CD8-positive, alpha-beta memory T cell (primary cell): ENCODE measurements around the gene CREB3L1. TPM values are rescaled to one million over a fixed set of nuclear protein-coding genes. Genes with fewer than 3 reads are reported as not detected.

ENCODE experiments used
- CTCF ChIA-PET: fragments of 350-600 bp; sonication (Branson Sonifier 250); formaldehyde crosslinking; loops from one replicate; lab custom pipeline; 2021; ENCODE audit warnings: antibody characterized with exemption; lab: Charles Lee
- POLR2A ChIA-PET: fragments of 350-600 bp; sonication (Branson Sonifier 250); formaldehyde crosslinking; loops from one replicate; lab custom pipeline; 2021; ENCODE audit warnings: antibody characterized with exemption; lab: Charles Lee
- DNase-seq, 5 donors: peaks; one replicate each; pipeline versions ENCODE4 v3.0.0 to v3.0.0-alpha.2; 2020 to 2022; ENCODE audit warnings: mixed read lengths in 1 of 5
- H3K27ac ChIP-seq: one replicate; pipeline ENCODE4 v1.7.0; 2013; ENCODE audit warnings: low read depth, mild to moderate bottlenecking, low read length, moderate library complexity
- H3K27me3 ChIP-seq: 2 replicates; pipeline ENCODE4 v1.7.0; 2013; ENCODE audit warnings: low read length, mild to moderate bottlenecking; ENCODE audit not compliant: insufficient read depth, poor library complexity, severe bottlenecking
- H3K36me3 ChIP-seq: 2 replicates; pipeline ENCODE4 v1.7.0; 2013; ENCODE audit warnings: mild to moderate bottlenecking, low read length, moderate library complexity; ENCODE audit not compliant: insufficient read depth
- H3K4me1 ChIP-seq: 2 replicates; pipeline ENCODE4 v1.7.0; 2013; ENCODE audit warnings: mild to moderate bottlenecking, low read length, moderate library complexity; ENCODE audit not compliant: insufficient read depth
- H3K4me3 ChIP-seq: 2 replicates; pipeline ENCODE4 v1.7.0; 2013; ENCODE audit warnings: mild to moderate bottlenecking, low read length
- H3K9me3 ChIP-seq: 2 replicates; pipeline ENCODE4 v1.7.0; 2013; ENCODE audit warnings: mild to moderate bottlenecking, low read length
- H3K27ac Mint-ChIP-seq, 8 donors: one replicate each; pipeline ENCODE4 v1.8.0; 2020 to 2021; ENCODE audit warnings: mixed read lengths in 8 of 8, mild to moderate bottlenecking in 6 of 8, inconsistent platforms in 3 of 8, moderate library complexity in 3 of 8
- H3K27me3 Mint-ChIP-seq, 2 donors: one replicate each; pipeline ENCODE4 v1.8.0; 2020 to 2021; ENCODE audit warnings: mixed read lengths in 2 of 2, mild to moderate bottlenecking in 1 of 2, moderate library complexity in 1 of 2
- H3K36me3 Mint-ChIP-seq, 3 donors: one replicate each; pipeline ENCODE4 v1.8.0; 2020 to 2021; ENCODE audit warnings: mixed read lengths in 3 of 3, inconsistent platforms in 1 of 3, mild to moderate bottlenecking in 1 of 3
- H3K4me1 Mint-ChIP-seq, 3 donors: one replicate each; pipeline ENCODE4 v1.8.0; 2020 to 2021; ENCODE audit warnings: mixed read lengths in 3 of 3, inconsistent platforms in 1 of 3, mild to moderate bottlenecking in 1 of 3
- H3K4me3 Mint-ChIP-seq, 7 donors: one replicate each; pipeline ENCODE4 v1.8.0; 2020 to 2021; ENCODE audit warnings: mixed read lengths in 7 of 7, mild to moderate bottlenecking in 6 of 7, moderate library complexity in 4 of 7, inconsistent platforms in 2 of 7
- H3K9me3 Mint-ChIP-seq, 5 donors: one replicate each; pipeline ENCODE4 v1.8.0; 2020 to 2022; ENCODE audit warnings: mixed read lengths in 5 of 5, mild to moderate bottlenecking in 3 of 5, moderate library complexity in 2 of 5, inconsistent platforms in 1 of 5
- polyA plus RNA-seq: library from polyadenylated mRNA; unstranded; fragments of 300-500 nt; fragmentation: Illumina TruSeq; gene quantifications from one replicate; pipeline ENCODE4 v1.2.3, GENCODE V29; 2021
- total RNA-seq, 2 experiments: library from RNA; stranded (reverse); gene quantifications; one replicate each; pipeline ENCODE4 v1.2.3, GENCODE V29; 2021

The CREB3L1 gene
- total and polyA plus RNA-seq, 3 experiments from 2014 or later, result not detected

- CTCF ChIA-PET, result interaction anchor here (2.2 to 8.6 kb wide), 4 partner anchors 10 to 28 kb away, joined by 5 to 67 read pairs (median 10); partner anchors contain the start of gene DGKZ
- Mint-ChIP-seq H3K27me3 (peaks cover 28 to 45% of the 10 kb centered on the region in 2 donors), H3K36me3 (no peaks in the 10 kb centered on the region), H3K4me3 (peak overlapping the region in 5 of 7 donors; percentile 76 to 80 (median 77)), H3K4me1 (peaks cover 29 to 41% (median 35%) of the 10 kb centered on the region in 3 donors), H3K27ac (no peak overlapping the region), H3K9me3 (peaks cover 0 to 2% (median 0%) of the 10 kb centered on the region in 5 donors)
- H3K4me3 ChIP-seq, result peak overlapping the region; percentile 64
- DNase-seq, result no peak
- POLR2A ChIA-PET, result no interaction called here
- H3K4me1 ChIP-seq, result peaks cover 70% of the 10 kb centered on the region
- H3K36me3 ChIP-seq, result no peaks in the 10 kb centered on the region
- no peaks in the 10 kb centered on the region for H3K9me3 ChIP-seq
- H3K27ac ChIP-seq, result no peak overlapping the region
- no peaks in the 10 kb centered on the region for H3K27me3 ChIP-seq
These were observed 56.7 kb downstream of the CREB3L1 start for GRCh38 chr11:46334211-46334610.

DNA sequence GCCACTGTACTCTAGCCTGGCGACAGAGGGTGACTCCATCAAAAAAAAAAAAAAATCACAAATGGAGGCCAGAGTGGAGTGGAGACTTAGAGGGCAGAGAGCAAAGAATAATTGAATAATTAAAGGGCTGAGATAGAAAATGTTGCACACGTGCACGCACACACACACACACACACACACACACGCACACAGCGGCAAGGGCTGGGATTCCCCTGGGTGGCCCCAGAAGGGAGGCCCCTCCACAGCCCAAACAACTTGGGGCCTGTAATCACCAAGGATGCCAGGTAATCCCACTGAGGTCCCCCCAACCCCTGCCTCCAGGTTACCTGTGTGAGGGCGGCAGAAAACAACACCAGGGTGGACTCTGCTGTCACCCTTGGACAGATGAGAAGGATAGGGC is 57.8 kb downstream of the CREB3L1 start:
- Histone ChIP-seq H3K27me3 (no peaks in the 10 kb centered on the region), H3K36me3 (no peaks in the 10 kb centered on the region), H3K4me3 (no peak overlapping the region), H3K9me3 (no peaks in the 10 kb centered on the region), H3K27ac (no peak overlapping the region), H3K4me1 (peaks cover 65% of the 10 kb centered on the region)
- Mint-ChIP-seq H3K4me3 (no peak overlapping the region), H3K36me3 (no peaks in the 10 kb centered on the region), H3K9me3 (peaks cover 0 to 2% (median 0%) of the 10 kb centered on the region in 5 donors), H3K27me3 (peaks cover 20 to 39% of the 10 kb centered on the region in 2 donors), H3K27ac (no peak overlapping the region), H3K4me1 (peaks cover 24 to 32% (median 25%) of the 10 kb centered on the region in 3 donors)
- CTCF ChIA-PET, result interaction anchor here (2.2 to 3.2 kb wide), 2 partner anchors 17 to 27 kb away, joined by 5 to 16 read pairs; no protein-coding TSS in a partner anchor
- POLR2A ChIA-PET, result no interaction called here
- no peak for DNase-seq

- Mint-ChIP-seq H3K27me3 (peaks cover 20 to 32% of the 10 kb centered on the region in 2 donors), H3K4me3 (peak overlapping the region in 2 of 7 donors; percentile 37), H3K4me1 (peaks cover 17 to 25% (median 19%) of the 10 kb centered on the region in 3 donors), H3K36me3 (no peaks in the 10 kb centered on the region), H3K27ac (peak overlapping the region in 1 of 8 donors; percentile 7), H3K9me3 (peaks cover 0 to 2% (median 0%) of the 10 kb centered on the region in 5 donors)
- ChIA-PET CTCF (no interaction called here), POLR2A (interaction anchor here (0.6 kb wide), 1 partner anchor 93 kb away, joined by 4 read pairs; no protein-coding TSS in a partner anchor)
- H3K36me3 ChIP-seq, result no peaks in the 10 kb centered on the region
- H3K9me3 ChIP-seq, result no peaks in the 10 kb centered on the region
- H3K4me3 ChIP-seq, result no peak overlapping the region
- no peak overlapping the region for H3K27ac ChIP-seq
- H3K27me3 ChIP-seq, result no peaks in the 10 kb centered on the region
- DNase-seq, result no peak
- H3K4me1 ChIP-seq, result peaks cover 57% of the 10 kb centered on the region
These were observed 58.6 kb downstream of the CREB3L1 start for GRCh38 chr11:46335890-46336562.

- CTCF ChIA-PET, result no interaction called here
- H3K36me3 ChIP-seq, result no peaks in the 10 kb centered on the region
- no peak for DNase-seq
- POLR2A ChIA-PET, result no interaction called here
- Mint-ChIP-seq H3K36me3 (no peaks in the 10 kb centered on the region), H3K9me3 (peaks cover 0 to under 1% (median 0%) of the 10 kb centered on the region in 5 donors), H3K27ac (no peak overlapping the region), H3K27me3 (peaks cover 17 to 27% of the 10 kb centered on the region in 2 donors), H3K4me3 (peak overlapping the region in 1 of 7 donors; percentile 50), H3K4me1 (peaks cover 14 to 22% (median 19%) of the 10 kb centered on the region in 3 donors)
- H3K27ac ChIP-seq, result no peak overlapping the region
- H3K4me3 ChIP-seq, result no peak overlapping the region
- H3K27me3 ChIP-seq, result no peaks in the 10 kb centered on the region
- H3K9me3 ChIP-seq, result no peaks in the 10 kb centered on the region
- peaks cover 56% of the 10 kb centered on the region for H3K4me1 ChIP-seq
These were observed 59.2 kb downstream of the CREB3L1 start for GRCh38 chr11:46336563-46337180.

DNA sequence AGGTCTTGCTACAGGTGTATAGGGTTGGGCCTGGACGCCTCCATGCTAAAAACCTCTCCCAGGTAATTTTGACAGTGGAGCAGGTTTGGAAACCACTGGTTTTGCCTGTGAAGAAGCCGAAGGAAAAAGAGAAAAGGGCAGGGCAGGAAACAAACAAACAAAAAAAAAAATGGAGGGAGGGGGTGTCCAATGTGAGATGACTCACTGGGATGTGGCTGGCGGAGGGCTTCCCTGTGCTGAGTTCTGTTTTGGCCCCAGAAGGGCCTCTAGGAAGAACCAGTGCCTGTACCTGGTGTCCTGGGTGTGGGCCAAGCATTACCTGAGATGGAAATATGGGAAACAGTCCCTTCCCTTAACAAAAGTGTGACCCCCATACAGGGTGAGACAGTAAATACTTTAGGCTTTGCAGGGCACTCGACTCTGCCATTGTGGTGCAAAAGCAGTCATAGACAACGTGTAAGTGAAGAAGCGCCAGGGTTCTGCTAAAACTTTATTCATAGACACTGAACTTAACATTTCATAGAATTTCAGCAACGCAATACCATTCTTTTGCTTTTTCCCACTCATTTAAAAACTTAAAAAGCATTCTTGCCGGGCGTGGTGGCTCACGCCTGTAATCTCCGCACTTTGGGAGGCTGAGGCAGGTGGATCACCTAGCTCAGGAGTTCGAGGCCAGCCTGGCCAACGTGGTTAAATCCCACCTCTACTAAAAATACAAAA is 60.3 kb downstream of the CREB3L1 start:
- Histone ChIP-seq H3K4me3 (no peak overlapping the region), H3K9me3 (no peaks in the 10 kb centered on the region), H3K36me3 (no peaks in the 10 kb centered on the region), H3K27ac (no peak overlapping the region), H3K4me1 (peaks cover 59% of the 10 kb centered on the region), H3K27me3 (no peaks in the 10 kb centered on the region)
- Mint-ChIP-seq H3K27ac (peak overlapping the region in 1 of 8 donors; percentile 46), H3K9me3 (no peaks in the 10 kb centered on the region), H3K4me3 (no peak overlapping the region), H3K4me1 (peaks cover 18 to 23% (median 22%) of the 10 kb centered on the region in 3 donors), H3K27me3 (peaks cover 14 to 24% of the 10 kb centered on the region in 2 donors), H3K36me3 (no peaks in the 10 kb centered on the region)
- ChIA-PET CTCF (no interaction called here), POLR2A (interaction anchor here (0.7 kb wide), 1 partner anchor 154 kb away, joined by 3 read pairs; no protein-coding TSS in a partner anchor)
- DNase-seq, result no peak

DNA sequence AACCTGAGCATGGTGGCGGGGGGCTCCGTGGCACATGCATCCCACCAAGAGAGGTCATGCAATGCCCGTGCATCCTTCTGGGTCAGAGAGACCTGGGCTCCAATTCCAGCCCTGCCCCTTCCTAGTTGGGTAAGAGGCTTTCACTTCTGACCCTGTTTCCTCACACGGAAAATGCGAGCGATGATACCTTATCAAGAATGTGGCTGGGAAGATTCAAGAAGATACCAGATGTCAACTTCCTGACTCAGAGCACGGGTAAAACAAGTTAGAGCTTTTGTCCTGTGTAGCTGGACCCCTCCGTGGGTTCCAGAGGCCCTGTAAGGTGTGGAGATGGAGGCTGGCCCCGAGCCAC is 61.1 kb downstream of the CREB3L1 start:
- Mint-ChIP-seq H3K4me1 (peaks cover 17 to 24% (median 21%) of the 10 kb centered on the region in 3 donors), H3K27me3 (peaks cover 11 to 21% of the 10 kb centered on the region in 2 donors), H3K36me3 (no peaks in the 10 kb centered on the region), H3K27ac (peak overlapping the region in 1 of 8 donors; percentile 70), H3K9me3 (no peaks in the 10 kb centered on the region), H3K4me3 (no peak overlapping the region)
- no peaks in the 10 kb centered on the region for H3K27me3 ChIP-seq
- DNase-seq, result no peak
- H3K4me3 ChIP-seq, result no peak overlapping the region
- H3K36me3 ChIP-seq, result no peaks in the 10 kb centered on the region
- POLR2A ChIA-PET, result no interaction called here
- peaks cover 63% of the 10 kb centered on the region for H3K4me1 ChIP-seq
- H3K9me3 ChIP-seq, result no peaks in the 10 kb centered on the region
- H3K27ac ChIP-seq, result no peak overlapping the region
- CTCF ChIA-PET, result no interaction called here

DNA sequence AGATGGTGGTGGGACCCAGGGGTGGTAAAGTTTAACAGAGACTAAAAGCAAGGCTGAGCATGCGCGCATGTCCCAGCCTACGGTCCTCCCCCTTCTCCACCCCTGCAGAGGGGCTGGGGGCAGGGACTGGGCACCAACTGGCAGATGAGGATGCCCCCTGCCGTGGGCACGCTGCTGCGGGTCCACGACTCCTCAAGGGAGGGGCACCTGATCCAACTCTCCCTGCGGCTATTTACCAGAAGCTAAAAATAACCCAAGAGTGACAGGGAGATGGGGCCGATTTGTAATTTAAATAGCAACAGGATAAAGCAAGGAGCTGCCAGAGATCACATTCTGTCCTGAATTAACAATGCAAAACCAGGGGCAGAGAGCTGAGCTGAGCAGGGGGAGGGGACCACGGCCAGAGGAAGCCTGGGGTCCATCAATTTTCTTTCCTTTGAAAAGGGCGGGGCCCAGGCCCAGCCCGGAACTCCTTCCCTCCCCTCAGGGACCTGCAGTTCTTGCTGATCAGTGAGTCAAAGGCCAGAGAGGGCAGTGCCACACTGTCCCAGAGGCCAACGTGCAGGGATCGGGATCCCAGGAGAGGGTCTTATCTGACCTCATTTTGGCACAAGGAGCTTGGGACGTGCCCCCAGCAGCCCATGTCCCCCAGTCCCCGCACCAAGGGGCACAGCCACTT is 61.7 kb downstream of the CREB3L1 start:
- POLR2A ChIA-PET, result no interaction called here

More for the DNA sequence above, 61.7 kb downstream of the CREB3L1 start:
- CTCF ChIA-PET, result no interaction called here
- H3K27me3 ChIP-seq, result no peaks in the 10 kb centered on the region
- Mint-ChIP-seq H3K9me3 (no peaks in the 10 kb centered on the region), H3K36me3 (no peaks in the 10 kb centered on the region), H3K27me3 (peaks cover 11 to 20% of the 10 kb centered on the region in 2 donors), H3K4me3 (no peak overlapping the region), H3K4me1 (peaks cover 16 to 24% (median 24%) of the 10 kb centered on the region in 3 donors), H3K27ac (peak overlapping the region in 1 of 8 donors; percentile 32)
- no peak for DNase-seq
- H3K36me3 ChIP-seq, result no peaks in the 10 kb centered on the region
- no peaks in the 10 kb centered on the region for H3K9me3 ChIP-seq
- H3K27ac ChIP-seq, result no peak overlapping the region
- H3K4me1 ChIP-seq, result peaks cover 63% of the 10 kb centered on the region
- no peak overlapping the region for H3K4me3 ChIP-seq
